Suprapubic skin (tissue), 3 donors: ENCODE measurements around the gene TOX3.

Source experiments
- EP300 ChIP-seq: sonication (generic); formaldehyde crosslinking; IDR thresholded peaks from one replicate; pipeline ENCODE4 v1.6.1; 2017; ENCODE audit warnings: antibody characterized with exemption
- POLR2A ChIP-seq, 2 donors: fragments of 450-650 bp; IDR thresholded peaks; one replicate each; pipeline ENCODE4 v1.6.1; 2017; ENCODE audit warnings: antibody characterized with exemption in 2 of 2, mild to moderate bottlenecking in 2 of 2, moderate library complexity in 2 of 2
- TF ChIP-seq, protein P1 (sequence below), 2 donors: fragments of 200-600 bp in 1 of 2; fragments of 450-650 bp in 1 of 2; sonication (generic) in 1 of 2; IDR thresholded peaks; one replicate each; pipeline ENCODE4 v1.5.1; 2016 to 2019; ENCODE audit warnings: antibody characterized with exemption in 2 of 2, mild to moderate bottlenecking in 1 of 2, moderate library complexity in 1 of 2

DNA sequence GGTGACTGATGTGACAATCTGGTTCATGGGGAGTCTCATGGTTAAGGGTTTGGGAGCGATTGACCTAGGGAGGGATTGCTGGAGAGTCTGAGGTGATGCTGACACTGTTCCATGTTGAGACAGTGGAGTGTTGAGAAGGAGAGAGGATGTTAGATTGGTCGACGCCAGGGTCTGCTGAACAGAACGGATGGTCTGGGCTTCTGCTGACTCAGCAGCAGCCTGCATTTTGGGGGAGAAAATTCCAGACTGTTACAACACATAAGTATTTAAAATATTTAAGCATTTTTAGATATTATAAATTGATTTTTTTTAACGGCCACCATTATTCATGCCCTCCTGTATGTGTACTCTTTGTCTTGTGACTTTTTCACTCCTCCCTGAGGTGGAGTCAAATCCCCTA is 107.2 kb downstream of the TOX3 start:
- no peak for TF ChIP-seq POLR2A (IDR thresholded peaks at IDR 0.05)
- TF ChIP-seq, protein P1, sequence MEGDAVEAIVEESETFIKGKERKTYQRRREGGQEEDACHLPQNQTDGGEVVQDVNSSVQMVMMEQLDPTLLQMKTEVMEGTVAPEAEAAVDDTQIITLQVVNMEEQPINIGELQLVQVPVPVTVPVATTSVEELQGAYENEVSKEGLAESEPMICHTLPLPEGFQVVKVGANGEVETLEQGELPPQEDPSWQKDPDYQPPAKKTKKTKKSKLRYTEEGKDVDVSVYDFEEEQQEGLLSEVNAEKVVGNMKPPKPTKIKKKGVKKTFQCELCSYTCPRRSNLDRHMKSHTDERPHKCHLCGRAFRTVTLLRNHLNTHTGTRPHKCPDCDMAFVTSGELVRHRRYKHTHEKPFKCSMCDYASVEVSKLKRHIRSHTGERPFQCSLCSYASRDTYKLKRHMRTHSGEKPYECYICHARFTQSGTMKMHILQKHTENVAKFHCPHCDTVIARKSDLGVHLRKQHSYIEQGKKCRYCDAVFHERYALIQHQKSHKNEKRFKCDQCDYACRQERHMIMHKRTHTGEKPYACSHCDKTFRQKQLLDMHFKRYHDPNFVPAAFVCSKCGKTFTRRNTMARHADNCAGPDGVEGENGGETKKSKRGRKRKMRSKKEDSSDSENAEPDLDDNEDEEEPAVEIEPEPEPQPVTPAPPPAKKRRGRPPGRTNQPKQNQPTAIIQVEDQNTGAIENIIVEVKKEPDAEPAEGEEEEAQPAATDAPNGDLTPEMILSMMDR (IDR thresholded peaks at IDR 0.05): no peak
- no peak for TF ChIP-seq EP300
